Fibroblast of pulmonary artery (primary cell): ENCODE results near the gene MAPK4.
"Not testable (repeated sequence)": the region's sequence is repeated elsewhere in the genome, so short reads cannot be mapped to it uniquely, and the experiment has no call there.

Source experiments
- DNase-seq: peaks from one replicate; pipeline ENCODE4 v3.0.0-alpha.2; 2010; ENCODE audit warnings: low read depth
- H3K4me3 ChIP-seq: replicated peaks from 2 replicates; pipeline ENCODE4 v1.5.1; 2011; ENCODE audit warnings: low read depth, mild to moderate bottlenecking, control low read depth, low read length, moderate library complexity
- TF ChIP-seq, protein P1 (sequence below): IDR thresholded peaks from 2 replicates; pipeline ENCODE4 v1.5.1; 2011; ENCODE audit warnings: mild to moderate bottlenecking, control low read depth, low read length, inconsistent platforms; ENCODE audit errors: missing control alignments

Gene MAPK4

GRCh38 chr18:50563376-50563775, 3.5 kb downstream of the MAPK4 start:
- no peak for DNase-seq
- TF ChIP-seq, protein P1, sequence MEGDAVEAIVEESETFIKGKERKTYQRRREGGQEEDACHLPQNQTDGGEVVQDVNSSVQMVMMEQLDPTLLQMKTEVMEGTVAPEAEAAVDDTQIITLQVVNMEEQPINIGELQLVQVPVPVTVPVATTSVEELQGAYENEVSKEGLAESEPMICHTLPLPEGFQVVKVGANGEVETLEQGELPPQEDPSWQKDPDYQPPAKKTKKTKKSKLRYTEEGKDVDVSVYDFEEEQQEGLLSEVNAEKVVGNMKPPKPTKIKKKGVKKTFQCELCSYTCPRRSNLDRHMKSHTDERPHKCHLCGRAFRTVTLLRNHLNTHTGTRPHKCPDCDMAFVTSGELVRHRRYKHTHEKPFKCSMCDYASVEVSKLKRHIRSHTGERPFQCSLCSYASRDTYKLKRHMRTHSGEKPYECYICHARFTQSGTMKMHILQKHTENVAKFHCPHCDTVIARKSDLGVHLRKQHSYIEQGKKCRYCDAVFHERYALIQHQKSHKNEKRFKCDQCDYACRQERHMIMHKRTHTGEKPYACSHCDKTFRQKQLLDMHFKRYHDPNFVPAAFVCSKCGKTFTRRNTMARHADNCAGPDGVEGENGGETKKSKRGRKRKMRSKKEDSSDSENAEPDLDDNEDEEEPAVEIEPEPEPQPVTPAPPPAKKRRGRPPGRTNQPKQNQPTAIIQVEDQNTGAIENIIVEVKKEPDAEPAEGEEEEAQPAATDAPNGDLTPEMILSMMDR: no peak
- H3K4me3 ChIP-seq: no peak overlapping the region

- DNase-seq: no peak
- no peak overlapping the region for H3K4me3 ChIP-seq
- TF ChIP-seq, protein P1: no peak
These were observed 10.0 kb downstream of the MAPK4 start for GRCh38 chr18:50569930-50570329.

GRCh38 chr18:50571606-50572005, 11.7 kb downstream of the MAPK4 start:
- TF ChIP-seq, protein P1: no peak
- DNase-seq: no peak
- H3K4me3 ChIP-seq: no peak overlapping the region

GRCh38 chr18:50573196-50573595, 13.3 kb downstream of the MAPK4 start:
- not testable (repeated sequence) for H3K4me3 ChIP-seq, DNase-seq

DNA sequence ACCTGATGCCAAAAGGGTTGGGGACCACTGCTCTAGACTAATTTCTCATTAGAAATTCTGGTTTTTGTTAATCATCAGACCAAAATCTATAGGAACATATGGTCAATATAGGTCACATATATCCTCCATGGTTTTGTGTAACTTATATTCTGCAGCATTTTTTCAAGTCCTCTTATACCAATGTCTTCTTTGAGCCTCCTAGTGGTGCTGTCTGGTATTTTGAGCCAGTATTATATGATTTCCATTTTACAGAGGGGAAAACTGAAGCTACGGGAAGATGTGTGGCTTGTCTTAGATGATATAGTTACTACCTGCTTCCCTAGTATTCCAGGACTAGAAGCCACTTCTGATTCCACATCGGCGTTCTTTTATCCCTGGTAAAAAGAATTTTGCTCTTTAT, 13.8 kb downstream of the MAPK4 start:
- DNase-seq: no peak
- TF ChIP-seq, protein P1: peak; percentile 25
- no peak overlapping the region for H3K4me3 ChIP-seq

DNA sequence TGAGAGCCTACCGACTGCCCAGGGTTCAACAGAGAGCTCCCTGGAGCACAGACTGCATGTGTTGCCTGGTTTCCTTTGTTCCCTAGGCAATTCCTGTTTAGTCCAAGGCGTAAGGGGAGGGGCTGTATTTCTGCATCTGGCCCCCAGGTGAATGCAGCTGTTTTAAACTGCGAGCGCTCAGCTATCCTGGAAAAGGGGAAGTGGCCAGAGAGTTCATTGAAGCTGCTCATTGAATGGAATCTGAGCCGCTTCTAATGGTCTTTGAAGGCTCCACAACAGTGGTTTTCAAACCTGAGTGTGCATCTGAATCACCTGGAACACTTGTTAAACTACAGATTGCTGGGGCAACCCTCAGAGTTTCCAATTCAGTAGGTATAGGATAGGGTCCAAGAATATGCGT, 18.1 kb downstream of the MAPK4 start:
- no peak overlapping the region for H3K4me3 ChIP-seq
- DNase-seq: no peak
- TF ChIP-seq, protein P1: no peak

DNA sequence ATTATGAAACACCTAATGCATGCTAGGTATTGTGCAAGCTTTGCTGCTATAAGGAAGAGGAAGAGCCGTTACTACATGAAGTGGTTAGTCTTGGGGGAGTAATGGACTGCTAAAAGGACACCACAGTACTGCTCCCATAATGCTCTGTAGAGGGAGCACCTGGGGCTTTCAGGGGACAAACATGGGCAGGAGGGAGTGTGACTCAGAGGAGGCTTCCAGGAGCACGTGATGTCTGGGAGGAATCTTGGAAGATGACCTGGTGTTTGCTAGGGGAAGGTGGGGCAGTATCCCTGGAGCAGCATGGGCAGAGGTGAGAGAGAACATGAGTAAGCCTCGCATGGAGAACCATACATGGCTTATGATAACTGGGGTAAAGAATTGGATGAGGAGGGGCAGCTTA, 18.8 kb downstream of the MAPK4 start:
- DNase-seq: no peak
- H3K4me3 ChIP-seq: no peak overlapping the region
- TF ChIP-seq, protein P1: no peak
